ENCODE measurements around the gene PDE3A. TPM values are rescaled to one million over a fixed set of nuclear protein-coding genes. Genes with fewer than 3 reads are reported as not detected.
"Not testable (repeated sequence)": the region's sequence is repeated elsewhere in the genome, so short reads cannot be mapped to it uniquely, and the experiment has no call there.

The PDE3A gene
- total RNA-seq, 2 experiments from 2014 or later, result not detected

DNA sequence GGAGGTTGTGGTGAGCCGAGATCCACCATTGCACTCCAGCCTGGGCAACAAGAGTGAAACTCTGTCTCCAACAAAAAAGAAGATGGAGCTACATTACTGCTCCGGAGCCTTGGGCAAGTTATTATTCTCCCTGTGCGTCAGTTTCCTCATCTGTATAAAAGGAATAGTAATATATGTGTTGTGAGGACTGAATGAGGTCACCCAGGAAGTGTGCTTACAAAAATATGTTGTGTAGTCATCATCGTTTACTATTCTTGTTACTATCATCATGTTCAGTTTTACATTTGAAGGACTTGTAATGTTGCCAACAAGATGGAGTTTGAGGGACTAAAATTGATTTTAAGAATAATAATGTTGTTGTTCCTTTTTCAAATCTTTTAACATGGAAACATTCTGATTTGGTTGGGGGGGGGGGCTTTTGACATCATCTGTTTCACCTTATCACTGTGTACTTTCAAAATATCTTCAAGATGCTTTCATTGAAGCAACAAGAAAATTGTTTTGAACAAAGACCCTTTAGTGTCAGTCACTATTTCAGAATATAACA lies 156.8 kb downstream of the PDE3A start:
- ChIA-PET POLR2A (no interaction called here), CTCF (no interaction called here)

DNA sequence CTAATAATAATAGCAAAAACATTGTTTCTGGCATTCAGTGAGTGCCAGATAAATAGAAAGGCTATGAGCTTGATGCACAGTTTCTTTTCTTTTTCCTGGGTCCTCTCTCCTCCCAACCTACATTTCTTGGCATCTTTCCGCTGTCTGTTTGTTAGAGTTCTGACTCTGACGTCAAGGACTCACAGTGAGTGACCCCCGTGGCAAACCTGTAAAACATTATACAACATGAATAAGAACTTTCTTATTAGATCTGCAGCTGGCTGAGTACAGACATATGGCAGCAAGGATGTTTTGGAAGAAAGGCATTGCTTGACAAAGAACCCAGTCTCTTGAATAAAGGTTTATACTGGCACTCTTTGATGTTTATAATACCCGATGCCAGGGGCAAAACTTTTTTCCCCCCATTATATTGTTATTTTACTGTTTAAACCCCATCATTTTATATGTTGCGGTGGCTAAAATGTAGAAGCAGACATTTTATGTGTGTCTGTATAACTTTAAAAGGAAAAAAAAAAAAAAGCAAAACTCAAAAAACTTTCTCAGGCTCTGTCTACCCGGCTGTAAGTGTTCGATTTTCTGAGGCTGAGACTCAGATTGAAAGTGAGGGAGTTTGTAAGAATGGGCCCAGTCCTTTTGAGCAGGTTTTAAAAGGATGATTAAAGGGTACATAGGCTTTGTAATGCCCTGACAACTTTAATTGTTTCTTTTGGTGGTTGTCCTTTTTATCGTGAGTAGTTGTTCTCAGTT lies 159.3 kb downstream of the PDE3A start:
- POLR2A ChIA-PET, result no interaction called here
- CTCF ChIA-PET, result no interaction called here

DNA sequence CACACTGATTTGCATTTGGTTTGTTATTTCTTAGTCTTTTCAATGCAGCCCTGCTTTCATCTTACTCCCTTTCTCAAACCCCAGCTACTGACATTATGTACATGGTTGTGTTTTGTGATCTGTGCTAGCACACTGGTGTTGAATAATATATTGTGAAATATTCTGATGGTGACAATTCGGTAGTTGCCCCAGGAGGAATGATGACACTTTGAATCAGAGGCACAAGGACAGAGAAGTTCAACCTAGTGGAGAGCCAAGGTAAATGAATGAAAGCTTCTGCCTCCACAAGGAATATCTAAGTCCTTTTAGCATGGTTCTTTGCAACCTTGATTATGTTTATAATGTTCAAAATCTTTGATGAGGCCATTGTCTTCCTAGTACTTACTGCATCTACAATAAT lies 159.9 kb downstream of the PDE3A start:
- ChIA-PET CTCF (no interaction called here), POLR2A (no interaction called here)

DNA sequence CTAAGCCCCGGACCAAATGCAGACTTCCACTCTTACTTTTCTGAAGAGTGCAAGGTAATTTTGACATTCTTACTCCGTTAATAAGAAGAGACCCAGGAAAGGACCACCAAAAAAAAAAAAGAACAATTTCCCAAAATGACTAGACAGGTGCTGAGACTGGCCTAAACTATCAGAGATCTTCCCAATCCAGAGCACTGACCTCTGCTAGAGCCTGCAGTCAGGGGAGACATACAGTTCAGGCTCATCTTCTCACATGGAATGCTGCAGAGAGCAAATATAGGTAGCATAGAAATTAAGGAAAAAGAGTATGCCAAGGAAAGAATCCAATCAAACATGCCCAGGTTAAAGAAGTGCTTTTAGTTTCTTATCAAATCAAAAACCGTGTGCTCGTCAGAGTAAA lies 177.9 kb downstream of the PDE3A start:
- POLR2A ChIA-PET, result no interaction called here

GRCh38 chr12:20547816-20548575 lies 179.7 kb downstream of the PDE3A start:
- CTCF ChIA-PET, result no interaction called here
- POLR2A ChIA-PET, result no interaction called here

More for the DNA sequence above, 177.9 kb downstream of the PDE3A start:
- CTCF ChIA-PET, result no interaction called here

- POLR2A ChIA-PET, result no interaction called here
- CTCF ChIA-PET, result no interaction called here
Measured at GRCh38 chr12:20548611-20549010, 180.3 kb downstream of the PDE3A start.

DNA sequence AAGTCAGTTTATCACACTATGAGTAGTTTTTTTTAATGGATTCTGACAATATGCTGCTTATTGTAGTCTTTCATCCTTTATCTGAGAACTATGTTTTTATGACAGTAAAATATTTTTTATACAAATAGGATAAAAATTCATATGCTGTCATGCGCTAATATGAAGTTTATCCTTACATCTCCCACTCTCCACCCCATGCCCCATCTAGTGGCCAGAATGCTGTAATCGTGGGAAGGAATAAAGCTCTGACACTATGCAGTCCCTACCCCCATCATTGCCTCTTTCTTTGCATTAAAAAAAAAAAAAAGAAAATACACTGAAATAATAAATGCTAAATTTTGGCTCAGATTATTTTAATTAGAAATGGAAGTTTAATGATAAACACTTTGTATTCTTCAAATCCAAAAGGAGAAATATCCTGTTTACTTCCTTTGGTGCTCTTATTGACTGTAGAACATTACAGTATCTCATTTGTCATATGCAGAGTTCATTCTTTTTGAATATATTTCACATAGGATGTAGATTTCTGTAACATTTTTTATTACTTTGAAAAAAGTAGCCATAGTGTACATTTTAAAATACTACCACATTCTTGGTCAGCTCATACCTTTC lies 180.9 kb downstream of the PDE3A start:
- CTCF ChIA-PET, result no interaction called here
- POLR2A ChIA-PET, result no interaction called here

- POLR2A ChIA-PET, result not testable (repeated sequence)
Measured at GRCh38 chr12:20551742-20552442, 183.6 kb downstream of the PDE3A start.

GRCh38 chr12:20552586-20552985 lies 184.2 kb downstream of the PDE3A start:
- POLR2A ChIA-PET, CTCF ChIA-PET: not testable (repeated sequence)

More at GRCh38 chr12:20551742-20552442, 183.6 kb downstream of the PDE3A start:
- CTCF ChIA-PET, result not testable (repeated sequence)

DNA sequence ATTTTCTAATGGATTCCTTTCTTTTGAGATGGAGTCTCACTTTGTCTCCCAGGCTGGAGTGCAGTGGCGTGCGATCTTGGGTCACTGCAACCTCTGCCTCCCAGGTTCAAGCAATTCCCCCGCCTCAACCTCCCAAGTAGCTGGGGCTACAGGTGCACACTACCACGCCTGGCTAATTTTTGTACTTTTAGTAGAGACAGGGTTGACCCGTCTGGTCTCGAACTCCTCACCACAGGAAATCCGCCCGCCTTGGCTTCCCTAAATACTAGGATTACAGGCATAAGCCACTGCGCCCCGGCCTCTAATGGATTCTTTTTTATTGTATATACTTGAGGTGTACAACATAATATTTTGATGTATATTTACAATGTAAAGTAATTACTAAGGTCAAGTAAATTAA lies 186.7 kb downstream of the PDE3A start:
- POLR2A ChIA-PET, result no interaction called here
- CTCF ChIA-PET, result no interaction called here

- ChIA-PET CTCF (no interaction called here), POLR2A (no interaction called here)
Measured at GRCh38 chr12:20555771-20556170, 187.4 kb downstream of the PDE3A start.

DNA sequence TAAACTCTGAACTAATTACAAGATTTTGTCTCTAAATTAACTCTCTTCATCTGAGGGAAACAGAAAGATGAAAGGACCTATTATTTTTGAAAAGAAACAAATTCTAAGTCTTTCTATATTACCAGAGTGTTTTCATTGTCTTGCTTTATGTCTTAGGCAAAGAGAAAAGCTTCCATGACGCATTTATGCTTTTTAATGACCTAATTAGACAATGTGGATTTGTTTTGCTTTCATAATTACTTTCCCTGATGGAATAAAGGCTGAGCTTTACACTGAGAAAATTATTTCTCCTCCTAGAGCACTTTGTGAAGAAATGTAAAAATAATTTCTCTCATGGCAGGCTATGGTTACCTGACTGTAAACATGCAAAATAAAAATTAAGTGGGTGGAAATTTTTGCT lies 188.8 kb downstream of the PDE3A start:
- ChIA-PET POLR2A (no interaction called here), CTCF (no interaction called here)

DNA sequence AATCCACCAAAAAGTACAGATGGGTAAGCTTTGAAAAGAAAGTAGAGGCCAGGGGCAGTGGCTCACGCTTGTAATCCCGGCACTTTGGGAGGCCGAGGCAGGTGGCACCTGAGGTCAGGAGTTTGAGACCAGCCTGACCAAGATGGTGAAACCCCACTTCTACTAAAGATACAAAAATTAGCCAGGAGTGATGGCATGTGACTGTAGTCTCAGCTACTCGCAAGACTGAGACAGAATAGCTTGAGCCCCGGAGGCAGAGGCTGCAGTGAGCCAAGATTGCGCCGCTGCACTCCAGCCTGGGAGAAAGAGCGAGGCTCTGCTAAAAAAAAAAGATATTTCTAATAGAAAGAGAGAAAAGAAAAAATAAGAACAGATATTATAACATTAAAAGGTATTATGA lies 192.6 kb downstream of the PDE3A start:
- ChIA-PET CTCF (no interaction called here), POLR2A (no interaction called here)

DNA sequence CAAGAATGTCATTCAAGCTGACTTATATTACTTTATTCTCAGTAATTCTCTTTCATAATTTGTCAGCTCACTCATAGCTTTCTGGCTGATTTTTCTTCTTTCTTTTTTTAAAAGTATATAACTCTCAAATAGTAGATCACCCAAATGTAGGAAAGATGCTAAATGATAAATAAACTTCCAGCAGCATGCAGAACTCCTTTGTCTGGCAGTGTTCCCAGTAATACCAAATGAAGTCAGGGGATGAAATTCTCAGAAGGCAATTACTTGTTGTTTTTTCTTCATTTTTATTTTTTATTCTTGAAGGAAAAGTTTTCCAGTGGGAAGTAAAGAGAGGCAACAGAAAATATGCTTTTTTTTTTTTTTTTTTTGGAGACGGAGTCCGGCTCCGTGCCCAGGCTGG lies 193.5 kb downstream of the PDE3A start:
- CTCF ChIA-PET, result no interaction called here

DNA sequence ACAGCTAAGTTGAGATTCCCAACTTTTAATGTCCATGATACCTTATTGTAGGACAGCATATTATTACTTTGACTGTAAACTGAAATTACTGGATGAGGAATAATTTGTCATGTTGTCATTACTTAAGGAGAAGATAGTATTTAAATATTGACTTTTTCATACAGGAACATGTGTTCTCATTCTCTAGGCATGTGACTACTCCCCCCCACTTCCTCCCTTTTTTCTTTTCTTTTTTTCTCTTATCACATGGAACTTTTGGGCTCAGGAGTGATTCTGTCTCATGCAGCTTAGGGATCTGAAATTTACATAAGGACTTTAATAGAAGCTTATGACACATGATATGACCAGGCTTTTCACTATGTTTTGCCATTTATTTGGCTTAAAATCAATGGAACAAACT lies 199.1 kb downstream of the PDE3A start:
- CTCF ChIA-PET, result no interaction called here

More for the DNA sequence above, 193.5 kb downstream of the PDE3A start:
- POLR2A ChIA-PET, result no interaction called here

GRCh38 chr12:20572451-20572850 lies 204.1 kb downstream of the PDE3A start:
- POLR2A ChIA-PET, result no interaction called here

More for the DNA sequence above, 199.1 kb downstream of the PDE3A start:
- POLR2A ChIA-PET, result no interaction called here

GRCh38 chr12:20576528-20576927 lies 208.2 kb downstream of the PDE3A start:
- CTCF ChIA-PET, result no interaction called here

More at GRCh38 chr12:20572451-20572850, 204.1 kb downstream of the PDE3A start:
- CTCF ChIA-PET, result no interaction called here

DNA sequence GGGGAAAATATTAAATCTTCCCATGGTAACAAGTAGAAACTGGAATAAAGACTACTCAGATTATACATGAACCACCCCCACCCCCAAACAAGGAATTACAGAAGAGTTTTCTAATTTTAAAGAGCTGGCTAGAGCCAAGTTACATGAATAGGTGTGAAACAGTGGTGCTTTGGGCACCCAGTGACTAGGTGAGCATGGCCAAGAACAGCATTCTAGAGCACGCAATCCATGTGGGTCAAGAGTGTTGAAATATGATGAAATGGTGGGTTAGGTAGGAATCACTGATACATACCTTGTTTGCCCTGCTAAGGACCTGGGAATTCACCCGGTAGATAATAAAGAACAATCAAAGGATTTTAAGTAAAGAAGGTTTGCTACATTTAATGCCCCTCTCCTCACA lies 208.7 kb downstream of the PDE3A start:
- ChIA-PET CTCF (no interaction called here), POLR2A (no interaction called here)

More at GRCh38 chr12:20576528-20576927, 208.2 kb downstream of the PDE3A start:
- POLR2A ChIA-PET, result no interaction called here

DNA sequence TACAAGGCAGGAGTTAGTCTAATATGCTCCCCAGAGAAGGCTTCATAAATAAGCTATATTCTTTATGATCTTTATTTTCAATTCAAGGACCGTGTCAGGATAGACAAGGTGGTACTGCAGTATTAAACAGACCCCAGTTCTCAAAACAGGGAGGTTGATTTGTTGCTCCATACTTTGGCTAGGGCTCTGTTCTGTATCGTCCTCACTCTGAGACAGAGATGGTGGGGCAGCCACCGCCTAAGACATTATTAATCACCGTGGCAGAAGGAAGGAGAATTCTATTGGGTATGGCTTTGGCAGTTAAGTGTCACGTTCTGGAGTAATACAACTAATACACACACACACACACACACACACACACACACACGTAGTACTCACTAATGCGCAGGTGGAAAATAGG lies 209.8 kb downstream of the PDE3A start:
- ChIA-PET POLR2A (no interaction called here), CTCF (interaction anchor here (0.5 kb wide), 1 partner anchor 36 kb away, joined by 3 read pairs; no protein-coding TSS in a partner anchor)

- POLR2A ChIA-PET, result no interaction called here
Measured at GRCh38 chr12:20585055-20585625, 216.8 kb downstream of the PDE3A start.

More at GRCh38 chr12:20585055-20585625, 216.8 kb downstream of the PDE3A start:
- CTCF ChIA-PET, result no interaction called here
